ENCODE measurements around the gene SEPTIN1. TPM values are rescaled to one million over a fixed set of nuclear protein-coding genes. Genes with fewer than 3 reads are reported as not detected.
"Not testable (repeated sequence)": the region's sequence is repeated elsewhere in the genome, so short reads cannot be mapped to it uniquely, and the experiment has no call there.

Gene SEPTIN1
- polyA plus RNA-seq, 1 donor = 3.3 TPM

GRCh38 chr16:30401768-30402425 lies 19.5 kb upstream of the SEPTIN1 start:
- DNase-seq (ENCODE audit: low read depth) = no peak

- no peak for DNase-seq (ENCODE audit: low read depth)
Measured at GRCh38 chr16:30399435-30400186, 17.2 kb upstream of the SEPTIN1 start.

GRCh38 chr16:30398661-30399434 lies 16.5 kb upstream of the SEPTIN1 start:
- no peak for DNase-seq (ENCODE audit: low read depth)

- DNase-seq (ENCODE audit: low read depth) = no peak
Measured at GRCh38 chr16:30397776-30398660, 15.7 kb upstream of the SEPTIN1 start.

GRCh38 chr16:30397056-30397455 lies 14.7 kb upstream of the SEPTIN1 start:
- no peak for DNase-seq (ENCODE audit: low read depth)

GRCh38 chr16:30396627-30397026 lies 14.3 kb upstream of the SEPTIN1 start:
- not testable (repeated sequence) for DNase-seq (ENCODE audit: low read depth)

- no peak for DNase-seq (ENCODE audit: low read depth)
Measured at GRCh38 chr16:30395992-30396585, 13.7 kb upstream of the SEPTIN1 start.

- DNase-seq (ENCODE audit: low read depth) = peak; percentile 84
Measured at GRCh38 chr16:30395155-30395991, 13.0 kb upstream of the SEPTIN1 start, which contains the start of gene ZNF48. Gene ZNF48 (plus strand): TSS chr16:30395420. CDS start chr16:30395795, 375 bp downstream.

GRCh38 chr16:30394592-30395154 lies 12.3 kb upstream of the SEPTIN1 start:
- DNase-seq (ENCODE audit: low read depth) = no peak

- peak; percentile 66 for DNase-seq (ENCODE audit: low read depth)
Measured at GRCh38 chr16:30383521-30383920, 1.2 kb upstream of the SEPTIN1 start.

GRCh38 chr16:30381291-30382041 lies 895 bp downstream of the SEPTIN1 start:
- no peak for DNase-seq (ENCODE audit: low read depth)

GRCh38 chr16:30380803-30381208 lies 1.6 kb downstream of the SEPTIN1 start:
- DNase-seq (ENCODE audit: low read depth) = no peak

- DNase-seq (ENCODE audit: low read depth) = no peak
Measured at GRCh38 chr16:30380072-30380802, 2.1 kb downstream of the SEPTIN1 start.

- no peak for DNase-seq (ENCODE audit: low read depth)
Measured at GRCh38 chr16:30379158-30379783, 3.1 kb downstream of the SEPTIN1 start.

- DNase-seq (ENCODE audit: low read depth) = peak; percentile 84
Measured at GRCh38 chr16:30378236-30379157, 3.9 kb downstream of the SEPTIN1 start.

- DNase-seq (ENCODE audit: low read depth) = peak; percentile 80
Measured at GRCh38 chr16:30377812-30378235, 4.5 kb downstream of the SEPTIN1 start.
